A549 (cell line): ENCODE results near the gene ITPKB. TPM values are rescaled to one million over a fixed set of nuclear protein-coding genes. Genes with fewer than 3 reads are reported as not detected.

ENCODE experiments used
- ATAC-seq, 2 experiments: fragments of 200-7000 bp in 1 of 2; fragments of >200 bp in 1 of 2; cut with Nextera tagmentation in 1 of 2; cut with Tn5 transposase in 1 of 2; 3 replicates each; pipeline versions ENCODE4 v1.8.0 to v1.9.1; 2018 to 2020; ENCODE audit warnings: mild to moderate bottlenecking in 1 of 2, moderate library complexity in 1 of 2
- CTCF ChIA-PET: fragments of 300-600 bp; sonication (Branson Sonifier 250); formaldehyde crosslinking; extraction: SDS; loops from one replicate; lab custom pipeline; 2021; ENCODE audit warnings: antibody characterized with exemption, inconsistent platforms; lab: Yijun Ruan, JAX
- POLR2A ChIA-PET: fragments of 350-600 bp; formaldehyde crosslinking; extraction: SDS; loops from one replicate; lab custom pipeline; 2021; ENCODE audit warnings: antibody characterized with exemption, inconsistent platforms; lab: Yijun Ruan, JAX
- DNase-seq, 2 experiments: peaks; one replicate each; pipeline versions ENCODE4 v3.0.0 to v3.0.0-alpha.2; 2011 to 2016; ENCODE audit warnings: low read depth in 1 of 2, low spot score in 1 of 2
- FAIRE-seq: peaks from 2 replicates; lab custom pipeline; 2011; peaks lifted over from hg19 to GRCh38; lab: Jason Lieb, UNC
- H3K27ac ChIP-seq, 2 experiments: fragments of >200 bp; sonication (Bioruptor Twin); formaldehyde crosslinking; 3 replicates each; pipeline ENCODE4 v1.5.1; 2016 to 2017
- H3K4me1 ChIP-seq: fragments of >200 bp; sonication (Bioruptor Twin); formaldehyde crosslinking; 3 replicates; pipeline ENCODE4 v1.6.1; 2016
- H3K4me2 ChIP-seq: fragments of >200 bp; sonication (Bioruptor Twin); formaldehyde crosslinking; 3 replicates; pipeline ENCODE4 v1.6.1; 2016
- H3K4me3 ChIP-seq: fragments of >200 bp; sonication (Bioruptor Twin); formaldehyde crosslinking; 3 replicates; pipeline ENCODE4 v1.5.1; 2016
- H3K9me3 ChIP-seq: fragments of >200 bp; sonication (Bioruptor Twin); formaldehyde crosslinking; 3 replicates; pipeline ENCODE4 v1.6.1; 2016
- CBX8 ChIP-seq: fragments of 200-600 bp; sonication (generic); IDR thresholded peaks from 2 replicates; pipeline ENCODE4 v1.6.1; 2016
- EHF ChIP-seq: fragments of 250-450 bp; sonication (Bioruptor Pico); IDR thresholded peaks from 2 replicates; pipeline ENCODE4 v1.5.0; 2020; ENCODE audit warnings: mild to moderate bottlenecking
- EHMT2 ChIP-seq: fragments of 200-600 bp; sonication (generic); IDR thresholded peaks from 2 replicates; pipeline ENCODE4 v1.6.1; 2016; ENCODE audit warnings: antibody characterized with exemption, low read depth, mild to moderate bottlenecking, moderate library complexity
- EP300 ChIP-seq, 2 experiments: fragments of >200 bp; sonication (Bioruptor Twin); formaldehyde crosslinking; IDR thresholded peaks; 2 replicates in 1 of 2; 3 replicates in 1 of 2; pipeline ENCODE4 v1.6.1; 2016 to 2017
- GATA3 ChIP-seq: IDR thresholded peaks from 2 replicates; pipeline ENCODE4 v1.6.1; 2012; ENCODE audit warnings: borderline replicate concordance
- HDAC2 ChIP-seq: fragments of 200-600 bp; sonication (generic); IDR thresholded peaks from 2 replicates; pipeline ENCODE4 v1.6.1; 2016
- HEYL ChIP-seq: fragments of 250-450 bp; sonication (Bioruptor Pico); IDR thresholded peaks from 2 replicates; pipeline ENCODE4 v1.8.0; 2021; ENCODE audit warnings: mild to moderate bottlenecking, moderate library complexity
- HOXA7 ChIP-seq: fragments of 250-450 bp; sonication (Bioruptor Pico); IDR thresholded peaks from 2 replicates; pipeline ENCODE4 v1.5.0; 2020; ENCODE audit warnings: mild to moderate bottlenecking, moderate library complexity
- JUNB ChIP-seq: fragments of >200 bp; sonication (Bioruptor Twin); formaldehyde crosslinking; IDR thresholded peaks from 2 replicates; pipeline ENCODE4 v1.6.1; 2016
- KDM5A ChIP-seq: fragments of 200-600 bp; sonication (generic); IDR thresholded peaks from 2 replicates; pipeline ENCODE4 v1.6.1; 2016; ENCODE audit warnings: antibody characterized with exemption, mild to moderate bottlenecking
- NPAS2 ChIP-seq: fragments of 250-450 bp; sonication (Bioruptor Pico); IDR thresholded peaks from 2 replicates; pipeline ENCODE4 v1.8.0; 2022; ENCODE audit warnings: mild to moderate bottlenecking, moderate library complexity, borderline replicate concordance
- NR3C1 ChIP-seq: fragments of >200 bp; sonication (Bioruptor Twin); formaldehyde crosslinking; IDR thresholded peaks from 3 replicates; pipeline ENCODE4 v1.6.1; 2017
- PBX3 ChIP-seq: IDR thresholded peaks from 2 replicates; pipeline ENCODE4 v1.6.1; 2012
- PHF8 ChIP-seq: fragments of 200-600 bp; sonication (generic); IDR thresholded peaks from 2 replicates; pipeline ENCODE4 v1.6.1; 2016; ENCODE audit warnings: low read depth, mild to moderate bottlenecking, antibody characterized with exemption, moderate library complexity, borderline replicate concordance
- POLR2A ChIP-seq: IDR thresholded peaks from 2 replicates; pipeline ENCODE4 v1.6.1; 2012; ENCODE audit warnings: mild to moderate bottlenecking, low read length
- RAD21 ChIP-seq, 2 experiments: fragments of >200 bp in 1 of 2; sonication (Bioruptor Twin) in 1 of 2; formaldehyde crosslinking in 1 of 2; IDR thresholded peaks in 1 of 2; conservative IDR thresholded peaks in 1 of 2; 2 replicates in 1 of 2; 3 replicates in 1 of 2; pipeline ENCODE4 v1.6.1; 2012 to 2018; ENCODE audit warnings: inconsistent platforms in 1 of 2
- REST ChIP-seq: fragments of 200-600 bp; sonication (generic); IDR thresholded peaks from 2 replicates; pipeline ENCODE4 v1.6.1; 2016; ENCODE audit warnings: antibody characterized with exemption, mild to moderate bottlenecking, moderate library complexity
- SREBF2 ChIP-seq: fragments of 450-650 bp; IDR thresholded peaks from 2 replicates; pipeline ENCODE4 v1.6.1; 2014; ENCODE audit warnings: mild to moderate bottlenecking, moderate library complexity
- USF2 ChIP-seq: fragments of 450-650 bp; IDR thresholded peaks from 2 replicates; pipeline ENCODE4 v1.6.1; 2014; ENCODE audit warnings: antibody characterized with exemption
- ZFP36 ChIP-seq: fragments of 450-650 bp; IDR thresholded peaks from 2 replicates; pipeline ENCODE4 v1.6.1; 2014; ENCODE audit warnings: borderline replicate concordance; ENCODE audit not compliant: partially characterized antibody
- WGBS: methylation state at CpG from one replicate; pipeline ENCODE4 v1.1.6; 2017; ENCODE audit errors: missing lambda C conversion rate; 5-methylcytosine and 5-hydroxymethylcytosine counted together
- polyA plus RNA-seq, 4 experiments: library from polyadenylated mRNA; depleted of rRNA in 3 of 4; stranded (reverse); fragments of >200 nt; fragmentation: RNase III in 1 of 4; extraction: RNeasy Plus Mini Kit Qiagen cat#74134 plus additional on column Dnase treatment in 1 of 4; gene quantifications; 2 replicates in 3 of 4; 3 replicates in 1 of 4; pipeline ENCODE4 v1.2.3, GENCODE V29; 2011 to 2017

Gene ITPKB
- polyA plus RNA-seq, 2 of the 4 experiments (the other 2 are of a cell fraction): 1.7 to 2.8 TPM

GRCh38 chr1:226588484-226588883 is 150.6 kb downstream of the ITPKB start:
- H3K4me3 ChIP-seq: no peak overlapping the region
- ATAC-seq (no peak), DNase-seq (no peak), FAIRE-seq (no peak)
- no peak overlapping the region for H3K27ac ChIP-seq
- H3K9me3 ChIP-seq: no peaks in the 10 kb centered on the region
- ChIA-PET POLR2A (no interaction called here), CTCF (interaction anchor here (1.9 kb wide), 1 partner anchor 20 kb away, joined by 9 read pairs; no protein-coding TSS in a partner anchor)
- WGBS: 53% methylated on average over 2 of the region's 2 CpGs
- TF ChIP-seq REST (no peak), KDM5A (no peak), SREBF2 (no peak), JUNB (no peak), PBX3 (no peak), PHF8 (no peak), POLR2A (no peak), HOXA7 (CRISPR knock-in tag) (no peak), ZFP36 (no peak), GATA3 (no peak), EHF (CRISPR knock-in tag) (no peak), CBX8 (no peak), HDAC2 (no peak), USF2 (no peak), NR3C1 (no peak), EHMT2 (no peak), RAD21 (conservative IDR thresholded peaks at IDR 0.05 in 1 of 2, IDR thresholded peaks at IDR 0.05 in 1 of 2) (no peak), NPAS2 (CRISPR knock-in tag) (no peak), HEYL (CRISPR knock-in tag) (no peak), EP300 (IDR thresholded peaks at IDR 0.05) (no peak)
- no peak overlapping the region for H3K4me2 ChIP-seq
- no peaks in the 10 kb centered on the region for H3K4me1 ChIP-seq

GRCh38 chr1:226586650-226587422 is 152.2 kb downstream of the ITPKB start:
- no peaks in the 10 kb centered on the region for H3K4me1 ChIP-seq
- ChIA-PET CTCF (interaction anchor here (1.0 to 1.6 kb wide), 4 partner anchors 22 to 179 kb away, joined by 3 to 7 read pairs (median 3); partner anchors contain the start of genes PARP1 and STUM), POLR2A (no interaction called here)
- H3K4me2 ChIP-seq: no peak overlapping the region
- H3K27ac ChIP-seq: no peak overlapping the region
- no peak for TF ChIP-seq SREBF2
- WGBS: 45% methylated on average over 16 of the region's 16 CpGs
- no peaks in the 10 kb centered on the region for H3K9me3 ChIP-seq
- no peak for FAIRE-seq
- DNase-seq: no peak
- no peak overlapping the region for H3K4me3 ChIP-seq
- no peak for ATAC-seq
